ENCODE results near the gene PLCL1.

PLCL1 gene

GRCh38 chr2:197973772-197974171, 169.4 kb downstream of the PLCL1 start:
- Histone ChIP-seq H3K27me3 (no peaks in the 10 kb centered on the region), H3K9ac (no peak overlapping the region), H3K36me3 (no peaks in the 10 kb centered on the region), H3K4me2 (no peak overlapping the region), H3K9me3 (replicated peaks in 1 of 11) (no peaks in the 10 kb centered on the region), H3K27ac (no peak overlapping the region), H4K20me1 (no peaks in the 10 kb centered on the region), H3K4me1 (0 out of 20 replicates have a peak, but pooled peaks cover 0 to 4% (median 0%) of the 10 kb centered on the region in 10 experiments), H3K4me3 (no peak overlapping the region)
- TF ChIP-seq Cebpa-rat (IDR thresholded peaks at IDR 0.05) = no peak

- TF ChIP-seq Cebpa-rat (IDR thresholded peaks at IDR 0.05) = no peak
- H3K9ac ChIP-seq = no peak overlapping the region
Measured at GRCh38 chr2:197975931-197976519, 171.6 kb downstream of the PLCL1 start.

GRCh38 chr2:197978971-197979370, 174.6 kb downstream of the PLCL1 start:
- H3K9me3 ChIP-seq (replicated peaks in 1 of 11) = no peaks in the 10 kb centered on the region
- H3K4me2 ChIP-seq = no peak overlapping the region
- no peaks in the 10 kb centered on the region for H3K4me1 ChIP-seq
- no peaks in the 10 kb centered on the region for H4K20me1 ChIP-seq
- no peak overlapping the region for H3K9ac ChIP-seq
- no peak for TF ChIP-seq Cebpa-rat (IDR thresholded peaks at IDR 0.05)
- no peak overlapping the region for H3K4me3 ChIP-seq
- H3K36me3 ChIP-seq = no peaks in the 10 kb centered on the region
- H3K27ac ChIP-seq = no peak overlapping the region
- no peaks in the 10 kb centered on the region for H3K27me3 ChIP-seq

More at GRCh38 chr2:197975931-197976519, 171.6 kb downstream of the PLCL1 start:
- Histone ChIP-seq H3K4me2 (no peak overlapping the region), H3K27me3 (no peaks in the 10 kb centered on the region), H4K20me1 (no peaks in the 10 kb centered on the region), H3K4me1 (0 out of 20 replicates have a peak, but pooled peaks cover 0 to 4% (median 0%) of the 10 kb centered on the region in 10 experiments), H3K9me3 (replicated peaks in 1 of 11) (no peaks in the 10 kb centered on the region), H3K27ac (no peak overlapping the region), H3K36me3 (no peaks in the 10 kb centered on the region), H3K4me3 (no peak overlapping the region)

- Histone ChIP-seq H3K27ac (no peak overlapping the region), H3K4me1 (no peaks in the 10 kb centered on the region), H3K9me3 (replicated peaks in 1 of 11) (no peaks in the 10 kb centered on the region), H4K20me1 (no peaks in the 10 kb centered on the region), H3K36me3 (no peaks in the 10 kb centered on the region), H3K9ac (no peak overlapping the region), H3K27me3 (no peaks in the 10 kb centered on the region), H3K4me3 (no peak overlapping the region), H3K4me2 (no peak overlapping the region)
- no peak for TF ChIP-seq Cebpa-rat (IDR thresholded peaks at IDR 0.05)
Measured at GRCh38 chr2:197982565-197982964, 178.2 kb downstream of the PLCL1 start.

- Histone ChIP-seq H3K27me3 (no peaks in the 10 kb centered on the region), H3K27ac (no peak overlapping the region), H3K9me3 (replicated peaks in 1 of 11) (0 out of 22 replicates have a peak, but pooled peaks cover 0 to under 1% (median 0%) of the 10 kb centered on the region in 11 experiments), H3K4me1 (no peaks in the 10 kb centered on the region), H4K20me1 (no peaks in the 10 kb centered on the region), H3K9ac (no peak overlapping the region), H3K4me3 (no peak overlapping the region), H3K4me2 (no peak overlapping the region), H3K36me3 (no peaks in the 10 kb centered on the region)
- no peak for TF ChIP-seq Cebpa-rat (IDR thresholded peaks at IDR 0.05)
Measured at GRCh38 chr2:197985029-197985638, 180.7 kb downstream of the PLCL1 start.

- no peak overlapping the region for H3K9ac ChIP-seq
- no peak overlapping the region for H3K27ac ChIP-seq
- TF ChIP-seq Cebpa-rat (IDR thresholded peaks at IDR 0.05) = no peak
- no peak overlapping the region for H3K4me2 ChIP-seq
- H4K20me1 ChIP-seq = no peaks in the 10 kb centered on the region
- H3K27me3 ChIP-seq = no peaks in the 10 kb centered on the region
- H3K4me1 ChIP-seq = peaks cover 0 to 10% (median 0%) of the 10 kb centered on the region in 10 experiments; a peak in 3 of 20 replicates
- H3K36me3 ChIP-seq = no peaks in the 10 kb centered on the region
- H3K9me3 ChIP-seq (replicated peaks in 1 of 11) = peaks cover 0 to 4% (median 0%) of the 10 kb centered on the region in 11 experiments; a peak in 1 of 22 replicates
- H3K4me3 ChIP-seq = no peak overlapping the region
Measured at GRCh38 chr2:197986977-197987376, 182.6 kb downstream of the PLCL1 start.

- H3K4me1 ChIP-seq = peaks cover 0 to 10% (median 0%) of the 10 kb centered on the region in 10 experiments; a peak in 3 of 20 replicates
- H3K9ac ChIP-seq = no peak overlapping the region
- no peaks in the 10 kb centered on the region for H3K27me3 ChIP-seq
- no peaks in the 10 kb centered on the region for H3K36me3 ChIP-seq
- no peak for TF ChIP-seq Cebpa-rat (IDR thresholded peaks at IDR 0.05)
- H4K20me1 ChIP-seq = no peaks in the 10 kb centered on the region
- no peak overlapping the region for H3K4me3 ChIP-seq
- H3K27ac ChIP-seq = no peak overlapping the region
- H3K4me2 ChIP-seq = no peak overlapping the region
- peaks cover 0 to 4% (median 0%) of the 10 kb centered on the region in 11 experiments; a peak in 1 of 22 replicates for H3K9me3 ChIP-seq (replicated peaks in 1 of 11)
Measured at GRCh38 chr2:197990356-197990755, 186.0 kb downstream of the PLCL1 start.

GRCh38 chr2:197992482-197993133, 188.2 kb downstream of the PLCL1 start:
- Histone ChIP-seq H3K9ac (no peak overlapping the region), H3K4me3 (no peak overlapping the region), H4K20me1 (no peaks in the 10 kb centered on the region), H3K27me3 (no peaks in the 10 kb centered on the region), H3K27ac (no peak overlapping the region), H3K36me3 (no peaks in the 10 kb centered on the region), H3K9me3 (replicated peaks in 1 of 11) (peaks cover 0 to 4% (median 0%) of the 10 kb centered on the region in 11 experiments; a peak in 1 of 22 replicates), H3K4me2 (no peak overlapping the region), H3K4me1 (peaks cover 0 to 17% (median 0%) of the 10 kb centered on the region in 10 experiments; a peak in 3 of 20 replicates)
- no peak for TF ChIP-seq Cebpa-rat (IDR thresholded peaks at IDR 0.05)

GRCh38 chr2:197993363-197993762, 189.0 kb downstream of the PLCL1 start:
- Histone ChIP-seq H3K27ac (no peak overlapping the region), H3K4me2 (no peak overlapping the region)

More at GRCh38 chr2:197993363-197993762, 189.0 kb downstream of the PLCL1 start:
- Histone ChIP-seq H3K9ac (no peak overlapping the region), H3K4me1 (peaks cover 0 to 17% (median 0%) of the 10 kb centered on the region in 10 experiments; a peak in 3 of 20 replicates), H3K27me3 (no peaks in the 10 kb centered on the region), H3K9me3 (replicated peaks in 1 of 11) (peaks cover 0 to 4% (median 0%) of the 10 kb centered on the region in 11 experiments; a peak in 1 of 22 replicates), H4K20me1 (no peaks in the 10 kb centered on the region), H3K36me3 (no peaks in the 10 kb centered on the region), H3K4me3 (no peak overlapping the region)
- TF ChIP-seq Cebpa-rat (IDR thresholded peaks at IDR 0.05) = no peak
